NB4 (cell line): ENCODE measurements around the gene NOBOX.
A peak's percentile ranks its signal among the peaks of the same experiment; 100 is the strongest.

ENCODE experiments used
- MYC ChIP-seq: IDR thresholded peaks from 2 replicates; pipeline ENCODE4 v1.6.1; 2011; ENCODE audit warnings: low read depth, low read length
- POLR2A ChIP-seq: IDR thresholded peaks from 2 replicates; pipeline ENCODE4 v1.6.1; 2011; ENCODE audit warnings: mild to moderate bottlenecking; ENCODE audit not compliant: insufficient read length; ENCODE audit errors: extremely low read depth
- TF ChIP-seq, protein P1 (sequence below): IDR thresholded peaks from one replicate; pipeline ENCODE4 v1.5.1; 2012; ENCODE audit warnings: low read depth, low read length
- TF ChIP-seq, protein P2 (sequence below): IDR thresholded peaks from 2 replicates; pipeline ENCODE4 v1.6.1; 2011; ENCODE audit warnings: low read depth, low read length

DNA sequence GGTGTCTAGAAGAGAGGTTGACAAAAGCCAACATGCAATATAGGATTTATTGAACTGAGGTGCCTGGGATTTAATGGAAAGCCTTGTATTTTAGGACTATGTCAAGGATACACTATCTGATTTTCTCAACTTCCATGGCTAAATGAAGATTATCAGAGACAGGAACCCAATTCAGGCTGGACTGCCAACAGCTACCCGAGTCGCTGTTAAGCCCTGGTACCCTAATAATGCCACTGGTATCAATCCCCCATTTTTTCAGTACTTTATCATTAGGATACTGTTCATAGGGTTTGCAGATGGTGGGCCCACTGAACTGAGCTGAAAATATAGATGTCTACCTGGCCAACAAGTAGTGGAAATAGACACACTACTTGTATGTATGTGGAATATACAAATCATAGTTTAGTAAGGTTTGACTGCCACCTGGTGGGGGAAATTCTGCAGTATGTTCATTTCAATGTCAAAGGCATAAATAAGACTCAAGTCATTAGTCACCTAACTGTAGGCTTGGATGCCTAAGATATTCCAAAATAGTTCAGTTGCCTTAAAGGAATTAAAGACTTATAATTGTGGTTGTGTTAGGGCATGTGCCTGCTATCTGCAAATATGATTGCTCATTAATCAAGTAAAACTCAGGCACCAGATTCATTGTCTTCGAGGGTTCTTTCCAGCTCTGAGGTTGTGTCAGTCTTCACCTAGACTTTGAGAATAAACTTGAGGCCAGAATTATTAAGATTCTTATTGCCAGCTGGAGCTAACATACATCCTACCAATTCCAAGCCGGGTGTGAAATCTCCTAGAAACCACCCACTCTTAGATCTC lies 34.1 kb upstream of the NOBOX start:
- TF ChIP-seq, protein P1, sequence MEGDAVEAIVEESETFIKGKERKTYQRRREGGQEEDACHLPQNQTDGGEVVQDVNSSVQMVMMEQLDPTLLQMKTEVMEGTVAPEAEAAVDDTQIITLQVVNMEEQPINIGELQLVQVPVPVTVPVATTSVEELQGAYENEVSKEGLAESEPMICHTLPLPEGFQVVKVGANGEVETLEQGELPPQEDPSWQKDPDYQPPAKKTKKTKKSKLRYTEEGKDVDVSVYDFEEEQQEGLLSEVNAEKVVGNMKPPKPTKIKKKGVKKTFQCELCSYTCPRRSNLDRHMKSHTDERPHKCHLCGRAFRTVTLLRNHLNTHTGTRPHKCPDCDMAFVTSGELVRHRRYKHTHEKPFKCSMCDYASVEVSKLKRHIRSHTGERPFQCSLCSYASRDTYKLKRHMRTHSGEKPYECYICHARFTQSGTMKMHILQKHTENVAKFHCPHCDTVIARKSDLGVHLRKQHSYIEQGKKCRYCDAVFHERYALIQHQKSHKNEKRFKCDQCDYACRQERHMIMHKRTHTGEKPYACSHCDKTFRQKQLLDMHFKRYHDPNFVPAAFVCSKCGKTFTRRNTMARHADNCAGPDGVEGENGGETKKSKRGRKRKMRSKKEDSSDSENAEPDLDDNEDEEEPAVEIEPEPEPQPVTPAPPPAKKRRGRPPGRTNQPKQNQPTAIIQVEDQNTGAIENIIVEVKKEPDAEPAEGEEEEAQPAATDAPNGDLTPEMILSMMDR = peak; percentile 53
- TF ChIP-seq POLR2A (no peak), MYC (no peak)
- TF ChIP-seq, protein P2, sequence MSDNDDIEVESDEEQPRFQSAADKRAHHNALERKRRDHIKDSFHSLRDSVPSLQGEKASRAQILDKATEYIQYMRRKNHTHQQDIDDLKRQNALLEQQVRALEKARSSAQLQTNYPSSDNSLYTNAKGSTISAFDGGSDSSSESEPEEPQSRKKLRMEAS = 0 out of 2 replicates have a peak, but pooled peaks have one; percentile 23
